ENCODE measurements around the gene PAXIP1.

DNA sequence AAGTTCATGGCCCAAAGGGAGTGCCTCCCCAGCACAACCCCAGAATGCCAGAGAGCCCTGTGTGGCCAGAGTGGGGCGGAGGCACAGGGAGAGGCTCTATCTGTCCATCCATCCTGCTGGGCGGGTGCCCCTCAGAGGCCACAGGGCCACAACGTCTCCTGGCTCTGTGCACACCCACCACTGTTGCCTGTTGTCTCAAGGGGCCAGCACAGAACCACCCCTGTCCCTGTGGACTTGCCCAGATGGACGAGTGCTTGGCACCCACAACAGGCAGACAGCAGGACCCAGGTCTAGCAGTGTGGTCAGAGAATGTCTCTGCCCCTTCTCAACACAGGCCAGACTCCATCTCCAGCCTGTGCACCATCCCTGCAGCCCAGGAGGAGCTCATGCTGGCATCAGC, 92.8 kb downstream of the PAXIP1 start:
- TF ChIP-seq CTCF (conservative IDR thresholded peaks at IDR 0.05; ENCODE audit: low read depth, low read length): no peak
- TF ChIP-seq EZH2 (IDR thresholded peaks at IDR 0.05; ENCODE audit: borderline replicate concordance, low read depth, low read length, poor library complexity, severe bottlenecking): no peak
